Measurements from ENCODE around the gene ILKAP.

Gene ILKAP

GRCh38 chr2:238163481-238164198, 39.9 kb downstream of the ILKAP start:
- no peak for DNase-seq

DNA sequence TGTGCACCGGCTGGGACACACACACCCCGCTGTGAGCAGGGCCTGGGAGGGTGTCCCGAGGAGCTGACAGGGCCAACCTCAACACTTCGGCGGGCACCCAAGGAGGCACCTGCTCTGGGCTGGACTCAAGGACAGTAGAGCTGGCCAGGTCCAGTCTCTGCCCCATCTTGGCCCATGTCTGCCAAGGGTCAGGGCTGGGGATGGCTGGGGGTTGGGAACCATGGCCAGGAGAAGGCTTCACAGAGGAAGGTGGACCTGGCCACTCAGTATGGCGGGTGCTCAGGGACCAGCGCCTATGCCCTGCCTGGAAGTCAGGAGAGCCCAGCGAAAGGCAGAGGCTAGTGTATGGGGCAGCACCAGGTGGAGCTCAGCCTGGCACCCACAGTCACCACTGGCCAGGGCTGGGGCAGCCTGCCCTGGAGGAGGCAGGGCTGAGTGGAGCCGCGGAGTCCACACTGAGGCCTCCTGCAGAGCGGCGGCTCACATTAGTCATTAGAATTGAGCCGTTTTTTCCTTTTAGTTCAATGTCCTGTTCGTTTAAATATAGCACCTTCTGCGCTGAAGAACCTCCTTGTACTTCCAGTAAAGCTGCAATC, 40.6 kb downstream of the ILKAP start:
- no peak for DNase-seq

GRCh38 chr2:238162251-238162845, 41.1 kb downstream of the ILKAP start:
- no peak for DNase-seq

GRCh38 chr2:238161291-238162051, 42.0 kb downstream of the ILKAP start:
- DNase-seq = no peak

DNA sequence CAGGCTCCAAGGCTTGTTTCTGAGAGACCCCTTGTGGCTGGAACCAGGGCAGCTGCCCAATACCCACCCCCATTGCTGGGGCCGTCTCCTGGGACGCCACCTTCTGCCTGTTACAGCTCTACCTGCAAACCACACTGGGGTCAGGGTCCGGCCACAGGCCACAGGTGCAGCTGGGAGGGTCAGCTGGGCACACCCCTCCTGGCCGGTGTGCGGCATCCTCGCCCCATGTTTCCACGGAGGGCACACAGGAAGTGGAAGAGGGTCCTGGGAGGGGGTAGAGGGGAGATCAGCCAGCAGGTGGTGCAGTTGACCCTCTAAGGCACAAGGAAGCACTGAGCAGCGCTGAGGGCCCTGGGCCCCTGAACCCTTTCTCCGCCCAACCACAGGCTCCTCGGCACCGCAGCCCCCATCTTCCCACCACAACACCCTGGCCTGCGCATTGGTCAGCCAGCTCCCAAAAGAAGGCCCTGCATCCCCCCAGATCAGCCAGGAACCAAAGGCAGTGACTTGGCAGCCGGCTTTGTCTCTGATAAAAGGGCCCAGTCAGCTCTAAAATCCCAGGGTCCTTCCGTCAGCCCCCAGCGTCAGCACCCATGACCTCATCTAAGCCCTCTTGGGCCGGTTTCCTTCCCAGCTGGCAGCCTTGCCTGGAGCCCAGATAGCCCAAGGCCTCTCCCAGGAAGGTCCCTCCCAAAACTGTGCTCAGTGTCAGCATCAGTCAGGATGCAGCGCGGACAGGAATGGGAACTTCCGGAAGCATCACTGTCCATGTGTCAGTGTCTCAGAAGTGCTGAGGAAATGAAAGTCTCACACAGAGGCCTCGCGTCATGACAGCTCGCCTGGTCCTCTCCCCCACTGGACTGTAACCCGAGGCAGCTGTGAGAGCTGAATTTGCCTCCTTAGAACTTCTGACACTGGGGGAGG, 43.0 kb downstream of the ILKAP start:
- peak; percentile 52 for DNase-seq

GRCh38 chr2:238159661-238160205, 43.8 kb downstream of the ILKAP start:
- DNase-seq = no peak

- no peak for DNase-seq
Observed at GRCh38 chr2:238159071-238159539, 44.4 kb downstream of the ILKAP start.

DNA sequence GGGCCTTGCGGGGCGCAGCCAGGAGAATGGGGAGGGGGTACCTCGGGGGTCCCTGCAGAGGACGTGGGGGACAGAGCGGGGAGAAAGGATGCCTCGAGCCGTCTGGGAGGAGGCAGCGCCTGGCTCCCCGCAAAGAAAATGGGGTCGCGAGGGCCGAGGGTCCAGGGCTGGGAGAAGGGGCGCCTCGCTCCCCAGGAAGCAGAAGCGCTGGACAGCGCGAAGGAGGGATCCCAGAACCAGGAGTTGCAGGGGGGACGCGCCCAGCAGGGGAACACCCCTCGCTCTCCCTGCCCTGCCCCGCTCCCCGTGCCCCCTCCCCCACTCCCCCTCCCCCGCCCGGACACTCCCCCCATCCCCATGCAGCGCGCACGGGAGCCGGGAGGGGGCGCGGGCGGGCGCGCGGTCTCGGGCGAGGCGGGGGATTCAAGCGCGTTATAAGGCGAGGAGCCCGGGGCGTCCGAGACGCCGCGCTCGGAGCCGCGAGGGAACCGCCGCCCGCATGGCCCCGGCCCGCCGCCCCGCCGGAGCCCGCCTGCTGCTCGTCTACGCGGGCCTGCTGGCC, 44.9 kb downstream of the ILKAP start, which contains the start of gene ERFE:
Gene ERFE (plus strand): TSS at position 462 of the 562 bp plus-strand sequence. CDS start 38 bp downstream, at position 500.
- no peak for DNase-seq

DNA sequence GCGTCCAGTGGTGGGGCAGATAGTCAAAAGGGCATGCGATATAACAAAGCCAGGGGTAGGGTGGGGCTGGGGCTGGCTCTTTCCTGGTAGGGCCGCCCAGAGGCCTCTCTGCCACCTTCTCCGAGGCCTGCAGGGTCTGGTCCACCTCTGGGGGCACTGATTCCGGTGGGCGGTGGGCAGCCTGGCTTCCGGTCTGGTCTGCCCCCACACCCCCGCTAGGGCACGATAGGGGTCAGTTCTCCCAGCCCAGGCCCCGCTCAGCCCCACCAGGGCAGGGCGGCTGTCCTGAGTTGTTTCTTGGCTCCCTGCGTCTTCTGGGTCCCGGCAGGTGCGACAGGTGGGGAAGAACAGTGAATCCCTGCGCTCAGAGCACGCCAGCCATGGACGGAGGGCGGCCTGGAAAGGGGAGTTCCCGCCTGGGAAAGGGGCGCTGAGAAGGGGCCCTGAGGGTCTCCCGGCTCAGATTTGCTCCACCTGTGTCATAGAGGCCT, 45.4 kb downstream of the ILKAP start:
- no peak for DNase-seq

GRCh38 chr2:238157506-238158017, 45.9 kb downstream of the ILKAP start:
- no peak for DNase-seq

- no peak for DNase-seq
Observed at GRCh38 chr2:238155761-238156694, 47.5 kb downstream of the ILKAP start.

DNA sequence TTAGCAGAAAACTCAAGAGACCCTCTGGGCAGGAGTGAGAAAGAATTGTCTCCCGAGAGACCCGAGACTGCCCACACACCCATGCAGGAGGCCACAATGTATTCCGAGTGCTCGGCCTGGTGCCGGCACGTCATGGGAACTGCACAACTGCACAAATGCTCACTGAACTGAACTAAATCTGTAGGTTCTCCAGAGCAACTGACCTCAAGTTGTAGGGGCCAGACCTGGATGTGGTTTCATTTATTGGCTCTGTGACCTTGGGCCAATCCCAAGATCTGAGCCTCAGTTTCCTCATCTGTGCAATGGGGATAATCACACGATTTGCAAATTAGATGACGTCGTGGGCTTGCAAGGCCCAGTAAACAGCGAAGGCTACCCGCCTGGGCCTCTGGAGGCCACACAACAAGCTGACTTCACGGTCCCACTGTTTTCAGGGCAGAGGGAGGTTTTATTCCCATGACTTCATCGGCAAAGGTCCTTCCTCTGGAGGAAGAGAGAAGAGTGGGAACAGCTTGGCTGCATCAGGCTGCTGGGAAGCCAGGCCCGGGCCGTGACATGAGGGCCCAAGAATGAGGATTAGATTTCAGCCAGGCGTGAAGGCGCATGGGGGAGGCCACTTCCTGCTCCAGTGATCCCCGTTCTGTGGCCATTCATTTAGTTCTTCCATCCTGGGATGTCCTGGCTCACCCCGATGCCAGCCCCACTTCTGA, 48.3 kb downstream of the ILKAP start:
- no peak for DNase-seq

DNA sequence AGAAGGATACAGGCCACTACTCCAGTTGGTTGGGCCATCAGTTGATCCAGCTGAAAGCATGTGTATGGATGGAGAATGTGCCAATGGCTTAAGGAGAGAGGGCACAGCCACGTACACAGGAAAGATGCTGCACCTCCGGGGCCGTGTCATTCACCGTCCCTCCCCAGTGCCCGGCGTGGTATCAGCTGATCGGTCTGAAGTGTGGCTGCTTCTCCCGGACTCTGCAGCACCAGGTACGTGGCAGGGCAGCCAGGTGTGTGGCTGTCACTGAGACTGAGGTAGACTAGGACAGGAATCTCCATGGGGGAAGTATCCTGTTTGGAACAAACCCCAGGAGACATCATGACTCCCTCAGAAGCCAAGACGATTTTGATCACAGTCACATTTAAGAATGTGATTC, 48.9 kb downstream of the ILKAP start:
- no peak for DNase-seq

- DNase-seq = no peak
Observed at GRCh38 chr2:238152771-238153688, 50.5 kb downstream of the ILKAP start.

GRCh38 chr2:238151628-238152235, 51.8 kb downstream of the ILKAP start:
- DNase-seq = no peak

- DNase-seq = no peak
Observed at GRCh38 chr2:238151205-238151604, 52.3 kb downstream of the ILKAP start.

DNA sequence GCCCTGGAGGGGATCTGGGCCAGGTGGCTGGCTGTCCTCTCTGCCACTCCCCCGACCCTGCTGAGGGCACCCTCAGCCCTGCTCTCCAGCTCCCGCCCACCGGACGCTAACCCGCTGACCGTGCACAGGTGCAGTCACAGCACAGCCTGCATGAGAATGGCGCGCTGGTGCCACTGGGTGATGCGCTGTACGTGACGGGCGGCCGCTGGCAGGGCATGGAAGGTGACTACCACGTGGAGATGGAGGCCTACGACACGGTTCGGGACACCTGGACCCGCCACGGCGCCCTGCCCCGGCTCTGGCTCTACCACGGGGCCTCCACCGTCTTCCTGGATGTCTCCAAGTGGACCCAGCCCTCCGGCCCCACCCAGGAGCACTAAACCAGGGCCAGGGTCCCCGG, 52.8 kb downstream of the ILKAP start:
- no peak for DNase-seq
